Measurements from ENCODE around the gene SEMA3G.

Gene SEMA3G

GRCh38 chr3:52479037-52479876 lies 34.4 kb upstream of the SEMA3G start:
- FAIRE-seq = no peak

- FAIRE-seq = no peak
Observed at GRCh38 chr3:52477796-52478095, 32.8 kb upstream of the SEMA3G start.

- no peak for FAIRE-seq
Observed at GRCh38 chr3:52477076-52477795, 32.3 kb upstream of the SEMA3G start.

GRCh38 chr3:52473026-52473425 lies 28.1 kb upstream of the SEMA3G start:
- FAIRE-seq = no peak

GRCh38 chr3:52472239-52473000 lies 27.5 kb upstream of the SEMA3G start:
- no peak for FAIRE-seq

GRCh38 chr3:52471371-52472238 lies 26.7 kb upstream of the SEMA3G start:
- FAIRE-seq = no peak

GRCh38 chr3:52470920-52471319 lies 26.0 kb upstream of the SEMA3G start:
- FAIRE-seq = no peak

- FAIRE-seq = no peak
Observed at GRCh38 chr3:52469001-52469400, 24.1 kb upstream of the SEMA3G start.

GRCh38 chr3:52468336-52468735 lies 23.4 kb upstream of the SEMA3G start:
- FAIRE-seq = no peak

- FAIRE-seq = no peak
Observed at GRCh38 chr3:52463416-52463815, 18.5 kb upstream of the SEMA3G start.

- FAIRE-seq = no peak
Observed at GRCh38 chr3:52461874-52462273, 17.0 kb upstream of the SEMA3G start.

- no peak for FAIRE-seq
Observed at GRCh38 chr3:52458770-52459545, 14.1 kb upstream of the SEMA3G start.

GRCh38 chr3:52458031-52458760 lies 13.3 kb upstream of the SEMA3G start:
- FAIRE-seq = no peak

GRCh38 chr3:52456800-52457183 lies 11.9 kb upstream of the SEMA3G start:
- FAIRE-seq = no peak

- FAIRE-seq = no peak
Observed at GRCh38 chr3:52456169-52456799, 11.4 kb upstream of the SEMA3G start.

GRCh38 chr3:52455283-52456168 lies 10.6 kb upstream of the SEMA3G start, which contains the start of gene NISCH:
TSS of gene NISCH (plus strand) at chr3:52455604. CDS start at chr3:52455642, 38 bp downstream.
- FAIRE-seq = no peak

GRCh38 chr3:52454938-52455282 lies 10.0 kb upstream of the SEMA3G start:
- no peak for FAIRE-seq

GRCh38 chr3:52454250-52454937 lies 9.5 kb upstream of the SEMA3G start:
- no peak for FAIRE-seq

Data from islet of Langerhans (tissue), 1 donor.